Measurements from ENCODE around the gene LDHD.

LDHD gene

DNA sequence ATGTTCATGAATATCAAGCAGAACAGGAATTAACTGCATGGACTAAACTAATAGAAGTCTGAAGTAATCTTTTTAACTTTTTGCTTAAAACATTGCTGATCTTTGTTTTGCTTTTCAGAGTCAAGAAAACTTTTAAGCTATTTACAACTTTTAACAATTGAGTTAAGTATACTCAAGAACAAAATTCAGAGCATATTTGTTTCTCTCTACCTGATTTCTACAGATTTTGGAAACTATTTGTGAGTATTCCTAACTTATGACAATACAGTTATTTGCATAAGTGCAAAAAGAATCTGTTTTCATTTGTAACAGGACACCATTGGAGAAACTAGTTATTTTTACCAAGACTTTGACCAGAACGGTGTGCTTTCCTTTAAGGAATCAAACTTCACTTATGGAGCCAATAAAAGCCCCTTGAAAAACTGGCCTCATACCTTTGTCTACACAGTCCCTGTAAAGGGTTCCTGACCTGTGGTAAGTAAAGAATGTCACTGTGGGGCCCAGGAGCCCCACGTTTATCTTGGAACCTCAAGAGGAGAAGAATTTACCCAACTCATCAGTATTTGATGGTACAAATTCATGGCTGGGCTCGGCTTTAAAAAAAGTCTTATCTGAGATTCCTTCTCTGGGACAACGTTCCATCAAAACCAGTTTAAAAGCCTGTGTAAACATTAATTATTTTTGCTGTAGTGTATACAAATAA is 11.3 kb upstream of the LDHD start:
- H3K27me3 ChIP-seq (ENCODE audit: low read depth, low read length), result no peaks in the 10 kb centered on the region
- H3K9me3 ChIP-seq (ENCODE audit: insufficient read depth, low read length), result no peaks in the 10 kb centered on the region; the same call in 1 of the 2 replicates
- no peak overlapping the region for H3K27ac ChIP-seq (ENCODE audit: low read length)
- no peak overlapping the region for H2AFZ ChIP-seq (ENCODE audit: low read depth, low read length)
- no peak for TF ChIP-seq CTCF (IDR thresholded peaks at IDR 0.05; ENCODE audit: low read depth, low read length)
- TF ChIP-seq EZH2phosphoT487 (IDR thresholded peaks at IDR 0.05; ENCODE audit: low read depth), result no peak
- no peaks in the 10 kb centered on the region for H3K4me1 ChIP-seq (ENCODE audit: low read length)
- H3K36me3 ChIP-seq (replicated peaks; ENCODE audit: low read depth, low read length), result no peaks in the 10 kb centered on the region
- no peak overlapping the region for H3K4me3 ChIP-seq (ENCODE audit: low read length)
- no peaks in the 10 kb centered on the region for H4K20me1 ChIP-seq (ENCODE audit: insufficient read depth, low read length)
- H3K9ac ChIP-seq (ENCODE audit: low read length), result no peak overlapping the region
- H3K79me2 ChIP-seq (ENCODE audit: low read length), result no peaks in the 10 kb centered on the region
- no peak overlapping the region for H3K4me2 ChIP-seq (ENCODE audit: low read length)

- TF ChIP-seq CTCF (IDR thresholded peaks at IDR 0.05; ENCODE audit: low read depth, low read length) (no peak), EZH2phosphoT487 (IDR thresholded peaks at IDR 0.05; ENCODE audit: low read depth) (no peak)
- Histone ChIP-seq H4K20me1 (ENCODE audit: insufficient read depth, low read length) (no peaks in the 10 kb centered on the region), H3K79me2 (ENCODE audit: low read length) (no peaks in the 10 kb centered on the region), H3K9ac (ENCODE audit: low read length) (no peak overlapping the region), H3K27me3 (ENCODE audit: low read depth, low read length) (no peaks in the 10 kb centered on the region), H3K9me3 (ENCODE audit: insufficient read depth, low read length) (peaks cover 10% of the 10 kb centered on the region; the same call in 1 of the 2 replicates), H3K4me3 (ENCODE audit: low read length) (no peak overlapping the region), H3K36me3 (replicated peaks; ENCODE audit: low read depth, low read length) (no peaks in the 10 kb centered on the region), H3K27ac (ENCODE audit: low read length) (no peak overlapping the region), H3K4me1 (ENCODE audit: low read length) (no peaks in the 10 kb centered on the region), H2AFZ (ENCODE audit: low read depth, low read length) (no peak overlapping the region), H3K4me2 (ENCODE audit: low read length) (no peak overlapping the region)
Measured at GRCh38 chr16:75122609-75123008, 6.0 kb upstream of the LDHD start.

- Histone ChIP-seq H3K4me2 (ENCODE audit: low read length) (no peak overlapping the region), H3K79me2 (ENCODE audit: low read length) (no peaks in the 10 kb centered on the region), H3K9ac (ENCODE audit: low read length) (no peak overlapping the region), H3K4me1 (ENCODE audit: low read length) (no peaks in the 10 kb centered on the region), H3K27ac (ENCODE audit: low read length) (no peak overlapping the region), H3K36me3 (replicated peaks; ENCODE audit: low read depth, low read length) (no peaks in the 10 kb centered on the region), H4K20me1 (ENCODE audit: insufficient read depth, low read length) (no peaks in the 10 kb centered on the region), H2AFZ (ENCODE audit: low read depth, low read length) (no peak overlapping the region), H3K4me3 (ENCODE audit: low read length) (no peak overlapping the region), H3K9me3 (ENCODE audit: insufficient read depth, low read length) (peaks cover 10% of the 10 kb centered on the region; the same call in 1 of the 2 replicates), H3K27me3 (ENCODE audit: low read depth, low read length) (no peaks in the 10 kb centered on the region)
- TF ChIP-seq CTCF (IDR thresholded peaks at IDR 0.05; ENCODE audit: low read depth, low read length), result no peak
- TF ChIP-seq EZH2phosphoT487 (IDR thresholded peaks at IDR 0.05; ENCODE audit: low read depth), result no peak
Measured at GRCh38 chr16:75121949-75122568, 5.5 kb upstream of the LDHD start.

- peaks cover 10% of the 10 kb centered on the region; the same call in 1 of the 2 replicates for H3K9me3 ChIP-seq (ENCODE audit: insufficient read depth, low read length)
Measured at GRCh38 chr16:75120253-75120652, 3.7 kb upstream of the LDHD start.

More at GRCh38 chr16:75120253-75120652, 3.7 kb upstream of the LDHD start:
- H3K4me1 ChIP-seq (ENCODE audit: low read length), result no peaks in the 10 kb centered on the region
- no peak overlapping the region for H2AFZ ChIP-seq (ENCODE audit: low read depth, low read length)
- TF ChIP-seq CTCF (IDR thresholded peaks at IDR 0.05; ENCODE audit: low read depth, low read length) (no peak), EZH2phosphoT487 (IDR thresholded peaks at IDR 0.05; ENCODE audit: low read depth) (no peak)
- H3K9ac ChIP-seq (ENCODE audit: low read length), result no peak overlapping the region
- H4K20me1 ChIP-seq (ENCODE audit: insufficient read depth, low read length), result no peaks in the 10 kb centered on the region
- H3K79me2 ChIP-seq (ENCODE audit: low read length), result no peaks in the 10 kb centered on the region
- H3K27ac ChIP-seq (ENCODE audit: low read length), result no peak overlapping the region
- no peak overlapping the region for H3K4me2 ChIP-seq (ENCODE audit: low read length)
- H3K36me3 ChIP-seq (replicated peaks; ENCODE audit: low read depth, low read length), result no peaks in the 10 kb centered on the region
- no peak overlapping the region for H3K4me3 ChIP-seq (ENCODE audit: low read length)
- H3K27me3 ChIP-seq (ENCODE audit: low read depth, low read length), result no peaks in the 10 kb centered on the region
